Mesenteric fat pad (tissue), 1 donor: ENCODE results near the gene HKDC1. TPM values are rescaled to one million over a fixed set of nuclear protein-coding genes. Genes with fewer than 3 reads are reported as not detected.
"Not testable (repeated sequence)": the region's sequence is repeated elsewhere in the genome, so short reads cannot be mapped to it uniquely, and the experiment has no call there.

Source experiments
- DNase-seq: peaks from one replicate; pipeline ENCODE4 v3.0.0-alpha.2; 2020; ENCODE audit warnings: low spot score
- total RNA-seq: library from RNA; stranded (reverse); fragmentation: NEBNext Ultra II Directional; extraction: Animal tissue kit (Norgen Biotek cat#: 25700); gene quantifications from one replicate; pipeline ENCODE4 v1.2.1, GENCODE V29; 2021
- donor health status: DM: yes; HTN: yes; CAD: no.

Gene HKDC1
- total RNA-seq, 1 donor from 2014 or later = 0.10 TPM

DNA sequence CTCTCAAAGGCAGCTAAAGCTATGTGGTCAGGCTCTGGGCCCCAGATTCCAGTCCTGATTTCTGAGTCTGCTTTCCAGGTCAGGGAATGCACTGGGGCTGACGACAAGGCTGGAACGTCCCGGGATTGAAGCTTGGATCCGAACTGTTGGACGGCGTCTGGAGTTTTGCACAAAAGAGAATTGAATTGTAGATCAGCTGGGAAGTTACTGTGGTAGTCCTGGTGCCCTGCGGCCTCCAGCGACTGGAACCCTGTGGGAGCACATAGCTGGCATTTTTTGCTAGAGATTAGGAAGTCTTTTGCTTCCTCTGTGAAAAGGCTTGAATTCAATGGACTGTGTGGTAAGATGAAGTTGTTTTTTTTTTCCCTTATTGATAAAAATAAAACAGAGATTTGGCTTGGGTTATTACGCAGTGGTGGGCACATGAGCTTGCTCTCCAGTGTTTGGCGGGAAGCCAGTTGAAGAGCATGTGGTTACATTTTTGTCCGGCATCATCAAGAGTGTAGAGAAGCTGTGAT is 58.4 kb downstream of the HKDC1 start, which contains the start of gene HK1:
TSS of gene HK1 (plus strand) at position 51 of the 518 bp plus-strand sequence.
- DNase-seq = no peak

DNA sequence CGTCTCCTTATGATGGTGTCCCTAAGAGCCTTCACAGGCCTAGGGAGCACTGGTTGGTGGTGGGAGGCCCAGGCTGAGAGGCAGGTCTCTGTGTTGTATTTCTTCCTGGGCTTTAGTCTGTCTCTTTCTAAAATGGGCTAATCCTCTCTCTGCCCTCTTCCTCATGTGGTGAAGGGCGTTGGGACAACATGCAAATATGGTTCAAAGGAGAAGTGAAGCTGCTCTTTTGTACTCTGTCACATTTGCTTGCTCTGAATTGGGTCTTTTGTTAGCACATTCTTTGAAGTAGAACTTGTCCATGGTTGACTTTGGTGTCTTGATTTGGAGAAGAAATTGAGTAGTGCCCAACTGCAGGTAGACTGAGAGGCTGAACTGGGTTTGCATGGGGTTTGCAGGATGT is 59.0 kb downstream of the HKDC1 start:
- no peak for DNase-seq

DNA sequence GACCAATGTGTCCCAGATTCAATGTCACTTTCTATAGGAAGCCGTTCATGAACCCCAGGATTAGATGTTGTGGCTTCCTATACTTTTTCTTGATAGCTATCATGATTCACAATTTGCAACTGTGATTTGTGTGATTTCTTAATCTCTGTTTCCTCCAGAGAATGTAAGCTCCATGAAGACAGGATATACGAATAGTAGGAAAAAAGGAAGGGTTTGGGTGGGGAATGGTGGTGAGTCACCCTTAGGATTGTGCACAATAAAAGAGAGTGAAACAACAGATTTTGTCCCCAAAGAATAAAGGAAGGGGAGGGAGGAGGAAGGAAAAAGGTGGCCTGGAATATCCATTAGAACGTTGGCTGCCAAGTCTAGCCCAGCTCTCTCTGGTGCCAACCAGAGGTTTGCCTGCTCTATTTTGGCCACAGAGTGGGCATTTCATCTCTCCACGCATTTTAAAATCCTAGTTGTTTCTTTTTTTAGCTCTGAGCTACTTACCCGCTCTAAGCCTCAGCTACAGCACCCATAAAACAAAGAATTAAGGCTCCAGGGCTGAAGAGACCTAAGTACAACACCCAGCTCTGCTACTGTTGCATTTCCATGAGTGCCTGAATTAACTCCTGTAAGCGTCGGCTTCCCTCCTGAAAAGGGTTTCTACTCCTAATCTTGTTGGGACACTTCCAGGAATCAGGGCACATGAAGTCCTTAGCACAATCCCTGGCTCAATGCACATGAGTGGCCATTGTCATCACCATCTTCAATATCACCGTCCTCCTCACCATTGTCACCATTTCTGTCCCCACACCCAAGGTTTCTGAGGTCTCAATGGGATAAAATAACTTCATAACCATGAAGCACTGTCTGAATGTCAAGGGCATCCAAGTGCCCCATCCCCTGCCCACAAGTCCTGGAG is 61.6 kb downstream of the HKDC1 start:
- DNase-seq = no peak

DNA sequence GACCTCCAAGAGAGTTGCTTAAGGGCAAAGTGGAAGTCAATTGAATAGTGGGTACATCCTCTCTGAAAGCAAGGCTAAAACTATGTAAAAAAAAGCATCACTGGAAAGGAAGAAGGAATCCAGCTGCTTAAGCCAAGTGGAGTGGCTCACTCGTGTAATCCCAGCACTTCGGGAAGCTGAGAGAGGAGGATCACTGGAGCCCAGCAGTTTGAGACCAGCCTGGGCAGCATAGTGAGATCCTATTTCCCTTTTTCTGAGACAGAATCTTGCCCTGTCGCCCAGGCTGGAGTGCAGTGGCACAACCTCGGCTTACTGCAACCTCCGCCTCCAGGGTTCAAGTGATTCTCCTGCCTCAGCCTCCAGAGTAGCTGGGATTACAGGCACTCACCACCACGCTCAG is 64.3 kb downstream of the HKDC1 start:
- not testable (repeated sequence) for DNase-seq

DNA sequence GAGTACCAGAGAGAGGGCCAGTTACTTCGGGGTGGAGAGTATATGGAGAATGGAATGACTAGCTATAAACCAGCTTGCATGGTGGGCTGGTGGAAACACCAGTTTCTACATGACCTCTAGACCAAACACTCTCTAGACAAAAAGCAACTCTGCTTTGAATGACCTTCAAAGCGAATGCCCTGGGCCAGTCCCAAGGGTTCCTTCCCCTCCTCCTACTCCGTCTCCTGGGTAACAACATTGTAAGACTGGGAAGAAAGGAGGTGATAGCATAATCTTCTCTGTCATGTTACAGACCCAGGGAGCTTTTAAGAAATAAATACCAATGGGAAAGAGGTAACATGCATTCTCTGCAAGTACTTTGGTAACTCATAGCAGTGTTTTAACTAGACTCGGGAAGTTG is 65.6 kb downstream of the HKDC1 start:
- DNase-seq = no peak

DNA sequence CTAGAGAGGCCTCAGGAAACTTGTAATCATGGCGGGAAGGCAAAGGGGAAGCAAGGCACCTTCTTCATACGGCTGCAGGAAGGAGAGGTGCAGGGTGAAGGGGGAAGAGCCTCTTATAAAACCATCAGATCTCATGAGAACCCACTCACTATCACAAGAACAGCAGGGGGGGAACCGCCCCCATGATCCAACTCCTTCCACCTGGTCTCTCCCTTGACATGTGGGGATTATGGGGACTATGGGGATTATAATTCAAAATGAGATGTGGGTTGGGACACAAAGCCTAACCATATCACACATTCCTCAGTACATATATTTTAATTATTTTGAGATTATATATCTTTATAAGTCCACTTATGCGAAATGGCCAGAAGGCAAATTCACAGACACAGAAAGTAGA is 67.0 kb downstream of the HKDC1 start:
- DNase-seq = no peak

DNA sequence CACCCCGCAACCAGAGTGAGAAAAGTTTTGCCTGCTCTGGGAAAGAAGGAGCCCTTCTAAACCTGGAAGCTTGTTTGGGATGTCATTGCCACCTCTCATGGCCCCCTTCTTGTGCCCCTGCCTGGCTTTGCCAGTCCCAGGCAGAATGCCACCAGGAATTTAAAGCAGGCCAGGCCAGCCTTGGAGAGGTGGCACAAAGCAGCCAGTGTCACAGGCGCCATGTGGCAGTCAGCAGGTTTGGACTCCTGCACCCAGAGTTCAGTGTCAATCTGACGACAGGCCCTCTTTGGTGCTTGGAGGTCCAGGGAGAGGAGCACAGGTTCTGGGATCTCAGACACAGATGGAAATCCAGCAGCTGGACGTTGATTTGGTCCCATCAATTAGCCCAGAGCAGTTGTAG is 70.9 kb downstream of the HKDC1 start:
- DNase-seq = no peak

DNA sequence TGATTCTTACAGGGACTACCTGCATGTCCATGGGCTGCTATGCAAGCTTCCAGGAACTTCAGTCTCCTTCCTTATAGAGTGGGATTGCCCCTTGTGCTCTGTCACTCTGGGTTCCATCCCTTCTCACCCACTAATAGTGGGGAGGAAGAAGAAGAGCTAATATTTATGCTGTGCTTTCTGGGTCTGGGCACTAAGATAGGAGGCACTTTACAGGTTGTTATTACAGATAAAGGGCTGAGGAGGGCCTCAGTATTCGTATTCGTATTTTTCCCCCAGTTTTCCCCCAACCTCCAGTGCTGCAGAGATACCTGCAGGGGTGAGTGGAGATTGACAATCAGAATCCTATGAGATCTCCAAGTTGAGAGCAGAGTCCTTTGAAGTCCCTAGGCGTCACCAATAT is 72.3 kb downstream of the HKDC1 start:
- DNase-seq = no peak

DNA sequence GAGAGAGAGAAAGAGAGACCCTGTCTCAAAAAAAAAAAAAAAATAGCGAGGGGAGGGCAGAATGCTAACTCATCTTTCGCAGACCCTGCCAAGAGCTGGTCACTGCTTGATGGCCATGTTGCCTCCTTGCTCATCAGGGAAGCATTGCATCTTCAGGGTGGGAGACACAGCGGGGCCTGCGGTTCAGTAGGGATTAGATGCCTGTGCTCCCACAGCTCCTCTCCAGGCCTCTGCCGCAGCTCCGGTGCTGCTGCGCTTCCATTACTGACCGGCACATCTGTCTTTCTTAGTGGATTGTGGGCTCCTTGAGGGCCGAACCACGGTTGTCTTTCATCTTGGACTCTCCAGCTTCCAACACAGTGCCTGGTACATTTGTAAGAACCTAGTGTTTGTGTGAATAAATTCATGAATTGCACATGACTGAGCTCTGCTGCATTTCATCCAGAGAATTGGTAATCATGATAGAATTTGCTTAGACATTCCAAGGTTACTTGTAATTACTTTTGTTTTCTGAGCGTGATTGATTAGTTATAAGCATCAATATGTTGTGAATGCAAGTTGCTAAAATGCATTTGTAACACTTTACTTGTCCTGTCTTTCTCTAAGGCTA is 75.0 kb downstream of the HKDC1 start:
- no peak for DNase-seq

DNA sequence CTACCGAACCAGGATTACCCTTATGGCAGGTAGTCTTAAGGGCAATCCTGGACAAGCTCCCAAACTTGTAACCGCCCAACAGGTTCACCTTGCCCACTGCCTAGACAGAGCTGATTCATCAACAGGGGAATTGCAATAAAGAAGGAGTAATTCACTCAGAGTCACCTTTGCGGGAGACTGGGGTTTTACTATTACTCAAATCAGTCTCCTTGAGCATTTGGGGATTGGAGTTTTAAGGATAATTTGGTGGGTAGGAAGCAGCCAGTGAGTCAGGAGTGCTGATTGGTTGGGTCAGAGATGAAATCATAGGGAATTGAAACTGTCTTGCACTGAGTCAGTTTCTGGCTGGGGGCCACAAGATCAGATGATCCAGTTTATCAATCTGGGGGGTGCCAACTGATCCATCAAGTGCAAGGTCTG is 83.5 kb downstream of the HKDC1 start:
- DNase-seq = no peak

DNA sequence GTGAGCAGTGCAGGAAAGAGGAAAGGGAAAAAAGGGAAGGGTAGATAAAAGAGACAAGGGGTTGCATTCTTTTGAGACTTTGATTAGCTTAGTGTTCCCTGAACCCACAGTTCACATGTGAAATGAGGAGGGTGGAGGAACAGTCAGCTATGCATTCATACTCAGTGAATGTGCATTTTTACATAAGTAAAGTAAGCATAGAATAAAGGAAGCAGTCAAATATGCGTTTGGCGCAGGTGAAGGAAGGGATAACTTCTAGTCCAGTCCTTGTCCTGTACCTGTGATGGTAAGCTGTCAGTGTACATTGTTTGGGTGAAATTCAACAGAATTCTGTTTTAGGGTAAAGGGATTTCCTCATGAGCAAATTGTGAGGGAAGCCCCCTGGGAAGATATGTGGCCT is 86.3 kb downstream of the HKDC1 start:
- no peak for DNase-seq

DNA sequence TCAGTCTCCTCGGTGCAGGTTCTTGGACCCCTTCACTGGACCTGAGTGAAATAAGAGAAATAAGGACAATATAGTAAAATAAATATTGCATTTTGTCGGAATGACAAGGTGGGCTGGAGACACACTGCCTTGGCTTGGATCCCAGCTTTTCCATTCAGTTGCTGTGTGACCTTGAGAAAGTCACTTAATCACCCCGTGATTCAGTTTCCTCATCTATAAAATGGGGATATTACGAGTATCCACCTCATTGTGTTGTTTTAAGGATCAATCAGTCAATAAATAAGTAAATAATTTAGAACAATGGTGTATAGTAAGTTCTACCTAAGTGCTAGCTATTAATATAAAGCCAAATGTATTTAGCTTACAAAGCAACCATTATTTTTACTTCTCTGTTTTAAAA is 87.3 kb downstream of the HKDC1 start:
- DNase-seq = no peak

DNA sequence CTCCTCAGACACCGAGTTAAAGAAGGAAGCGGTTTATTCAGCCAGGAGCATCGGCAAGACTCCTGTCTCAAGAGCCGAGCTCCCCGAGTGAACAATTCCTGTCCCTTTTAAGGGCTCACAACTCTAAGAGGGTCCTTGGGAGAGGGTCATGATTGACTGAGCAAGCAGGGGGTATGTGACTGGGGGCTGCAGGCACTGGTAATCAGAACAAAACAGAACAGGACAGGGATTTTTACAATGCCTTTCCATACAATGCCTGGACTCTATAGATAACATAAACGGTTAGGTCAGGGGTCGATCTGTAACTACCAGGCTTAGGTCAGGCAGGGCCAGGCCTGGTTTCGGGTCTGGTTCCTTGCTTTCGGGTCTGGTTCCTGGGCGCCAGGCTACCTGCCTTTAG is 88.2 kb downstream of the HKDC1 start:
- DNase-seq = not testable (repeated sequence)

DNA sequence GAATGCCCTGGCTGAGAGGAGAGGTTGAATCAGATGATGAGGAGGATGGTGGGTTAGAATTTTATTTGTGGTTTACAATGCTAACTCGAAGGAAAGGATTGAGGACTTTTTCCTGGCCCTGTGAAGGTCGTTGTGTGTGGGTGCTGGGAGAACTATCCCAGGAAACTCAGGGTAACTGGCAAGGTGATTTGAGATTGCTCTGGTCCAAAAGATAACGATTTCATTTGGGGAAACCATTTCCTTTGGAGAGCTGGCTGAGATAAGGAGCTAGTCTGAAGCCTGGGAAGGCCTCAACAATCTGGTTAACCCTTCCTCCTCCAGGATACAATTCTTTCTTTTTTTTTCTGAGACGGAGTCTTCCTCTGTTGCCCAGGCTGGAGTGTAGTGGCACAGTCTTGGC is 91.2 kb downstream of the HKDC1 start:
- no peak for DNase-seq

DNA sequence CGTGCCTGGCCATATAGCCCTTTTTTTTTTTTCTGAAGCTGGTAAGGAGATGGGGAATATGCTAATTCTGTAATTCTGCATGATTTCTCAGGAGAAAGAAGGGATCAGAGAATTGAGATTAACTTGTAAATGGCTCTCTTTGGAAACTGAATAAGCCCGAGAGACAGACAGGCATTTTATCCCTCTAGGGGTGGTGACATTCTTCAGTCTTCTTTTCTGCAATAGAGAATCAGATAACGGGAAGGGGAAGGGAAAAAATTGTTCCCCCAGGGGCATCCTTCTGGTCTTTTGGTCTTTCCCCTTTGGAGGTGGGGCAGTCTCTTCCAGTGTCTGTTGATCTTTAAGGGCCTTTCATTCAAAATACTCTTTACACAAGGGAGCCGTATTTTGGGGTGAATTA is 92.4 kb downstream of the HKDC1 start:
- DNase-seq = no peak

DNA sequence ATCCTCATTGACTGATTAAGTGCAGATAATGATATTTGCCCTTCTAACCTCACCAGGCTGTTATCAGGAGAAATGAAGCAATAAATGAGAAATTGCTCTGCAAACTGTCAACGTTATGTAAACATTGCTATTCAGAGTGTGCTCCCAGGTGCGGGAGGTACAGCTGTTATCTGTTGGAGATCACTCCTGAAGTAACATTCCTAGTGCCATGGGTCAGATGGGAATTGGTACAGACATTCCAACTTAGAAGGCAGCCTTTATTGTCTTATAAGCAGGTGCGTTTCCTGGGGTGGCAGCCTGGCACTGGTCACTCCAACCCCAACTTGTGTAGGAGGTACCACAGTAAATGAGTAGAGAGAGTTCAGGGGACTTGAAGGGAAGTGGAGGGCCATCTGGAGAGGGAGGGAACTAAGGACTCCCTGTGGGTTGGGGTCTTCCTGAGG is 95.0 kb downstream of the HKDC1 start:
- no peak for DNase-seq

DNA sequence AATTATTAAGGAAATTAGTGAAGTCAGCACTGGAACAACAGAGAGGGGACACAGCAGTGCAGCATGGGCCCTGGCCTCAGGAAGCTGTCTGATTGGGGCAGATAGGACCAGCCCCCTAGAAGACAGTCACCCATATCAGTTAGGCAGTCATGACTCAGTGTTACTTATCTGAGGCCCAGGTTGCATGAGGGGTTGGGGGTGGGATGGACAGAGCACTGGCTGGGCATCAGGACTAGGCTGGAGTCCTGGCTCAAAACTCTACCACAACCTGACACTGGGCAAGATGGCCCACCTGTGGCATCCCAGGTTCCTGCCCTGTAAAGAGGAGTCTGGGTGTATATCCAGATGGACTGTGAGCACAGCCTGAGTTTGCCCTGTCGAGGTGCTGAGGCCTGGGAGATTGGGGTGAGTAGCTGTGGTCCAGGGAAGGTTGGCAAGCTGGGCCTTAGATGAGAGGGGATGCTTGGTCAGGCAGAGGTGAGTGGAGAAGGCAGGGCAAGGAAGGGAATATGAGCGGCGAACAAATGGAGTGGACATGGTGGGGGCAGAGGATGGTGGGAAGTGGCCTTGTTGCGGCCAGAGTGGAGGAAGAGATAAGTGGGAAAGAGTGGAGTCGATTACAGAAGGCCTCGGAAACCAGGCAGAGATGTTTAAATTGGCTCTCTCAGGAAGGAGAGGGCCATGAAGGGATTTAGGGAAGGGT is 95.6 kb downstream of the HKDC1 start:
- DNase-seq = no peak

DNA sequence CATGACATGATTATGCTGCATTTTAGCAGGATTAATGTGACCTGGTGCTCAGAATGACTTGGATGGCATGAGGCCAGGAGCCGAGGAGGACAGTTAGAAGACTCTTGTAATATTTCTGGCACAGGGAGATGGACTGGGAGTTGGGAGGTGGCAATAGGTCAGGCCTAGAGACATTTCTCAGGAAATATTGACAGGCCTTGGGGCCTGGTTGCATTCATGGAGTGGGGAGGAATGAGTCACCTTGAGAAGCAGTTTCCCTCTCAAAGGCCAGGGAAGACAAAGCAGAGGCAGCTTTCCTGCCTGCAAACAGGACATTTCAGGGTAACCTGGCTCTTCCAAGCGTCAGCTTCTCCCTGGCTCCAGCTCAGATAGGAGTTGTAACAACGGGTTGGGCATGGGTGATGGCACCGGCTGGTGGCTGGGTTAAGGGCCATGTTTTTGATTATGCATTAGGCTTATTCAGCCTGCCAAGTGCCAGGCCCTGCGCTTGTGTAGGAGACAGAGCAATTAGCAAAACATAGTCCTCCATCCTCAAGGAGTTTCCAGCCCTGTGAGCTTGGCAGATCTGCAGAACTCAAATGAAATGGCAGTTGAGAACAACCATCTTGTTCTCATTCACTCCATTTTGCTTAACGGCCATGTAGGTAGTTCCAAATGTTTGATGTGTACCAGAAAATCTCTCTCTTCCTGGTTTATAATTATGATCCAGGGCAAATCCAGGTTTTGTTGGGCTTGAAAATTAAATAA is 96.4 kb downstream of the HKDC1 start:
- DNase-seq = no peak
